ENCODE results near the gene BRD1.
"Not testable (repeated sequence)": the region's sequence is repeated elsewhere in the genome, so short reads cannot be mapped to it uniquely, and the experiment has no call there.

The BRD1 gene

DNA sequence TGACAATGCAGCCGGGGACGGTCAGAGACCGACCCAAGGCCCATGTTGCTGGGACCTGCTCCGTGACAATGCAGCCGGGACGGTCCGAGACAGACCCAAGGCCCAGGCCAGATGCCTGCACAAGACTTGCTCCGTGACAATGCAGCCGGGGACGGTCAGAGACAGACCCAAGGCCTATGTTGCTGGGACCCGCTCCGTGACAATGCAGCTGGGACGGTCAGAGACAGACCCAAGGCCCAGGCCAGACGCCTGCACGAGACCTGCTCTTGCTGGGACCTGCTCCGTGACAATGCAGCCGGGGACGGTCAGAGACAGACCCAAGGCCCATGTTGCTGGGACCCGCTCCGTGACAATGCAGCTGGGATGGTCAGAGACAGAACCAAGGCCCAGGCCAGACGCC is 45.8 kb downstream of the BRD1 start:
- not testable (repeated sequence) for DNase-seq

GRCh38 chr22:49781289-49781782 is 46.3 kb downstream of the BRD1 start:
- no peak for DNase-seq

GRCh38 chr22:49780698-49781288 is 46.9 kb downstream of the BRD1 start:
- DNase-seq, result no peak

- DNase-seq, result no peak
These were observed 47.6 kb downstream of the BRD1 start for GRCh38 chr22:49779853-49780697.

DNA sequence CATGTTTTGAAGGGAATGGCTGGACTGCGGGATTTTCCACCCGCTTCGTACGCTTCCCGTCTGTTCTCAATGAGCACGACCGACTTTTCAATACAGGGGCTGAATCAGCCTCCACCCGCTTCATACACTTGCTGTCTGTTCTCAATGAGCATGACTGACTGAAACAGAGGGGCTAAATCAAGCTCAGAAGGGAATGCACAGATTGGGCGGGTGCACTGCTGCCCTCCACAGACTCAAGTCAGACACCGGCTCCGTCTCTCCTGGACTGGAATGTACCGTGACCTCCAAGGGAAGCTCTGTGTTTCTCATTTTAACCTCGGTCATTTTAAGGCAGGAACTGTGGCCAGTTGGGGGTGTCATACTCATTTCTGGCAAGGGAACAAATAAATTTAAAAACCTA is 48.5 kb downstream of the BRD1 start:
- no peak for DNase-seq

DNA sequence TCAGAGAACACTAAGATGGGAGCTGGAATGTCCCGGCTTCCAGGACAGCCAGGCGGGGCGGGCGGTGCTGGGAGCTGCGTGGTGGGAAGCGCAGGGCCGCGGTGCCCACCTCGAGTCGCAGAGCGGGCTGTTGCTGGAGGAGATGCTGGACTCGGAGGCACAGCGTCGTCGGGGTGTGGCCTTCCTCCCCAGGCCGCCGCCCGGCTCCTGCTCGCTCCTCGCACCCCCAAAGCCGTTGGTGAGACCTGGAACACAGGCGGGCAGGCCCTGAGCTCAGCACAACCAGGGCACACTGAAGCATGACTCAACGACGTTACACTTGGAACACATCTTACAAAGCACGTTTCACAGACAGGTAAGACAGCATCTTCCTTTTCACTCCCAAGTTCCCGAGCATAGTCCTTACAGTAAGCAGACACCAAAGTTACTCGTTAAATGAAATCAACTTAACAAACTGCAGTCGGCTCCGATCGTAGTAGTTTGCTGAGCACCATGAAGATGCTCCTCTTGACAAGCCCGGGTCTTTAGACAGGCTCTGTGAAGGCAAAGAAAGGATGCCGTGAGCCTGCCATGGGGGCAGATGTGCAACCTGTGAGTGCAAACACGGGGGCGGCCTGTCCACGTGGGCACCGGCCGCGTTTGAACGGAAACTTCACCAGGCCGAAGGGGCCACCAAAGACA is 50.0 kb downstream of the BRD1 start:
- DNase-seq, result no peak

DNA sequence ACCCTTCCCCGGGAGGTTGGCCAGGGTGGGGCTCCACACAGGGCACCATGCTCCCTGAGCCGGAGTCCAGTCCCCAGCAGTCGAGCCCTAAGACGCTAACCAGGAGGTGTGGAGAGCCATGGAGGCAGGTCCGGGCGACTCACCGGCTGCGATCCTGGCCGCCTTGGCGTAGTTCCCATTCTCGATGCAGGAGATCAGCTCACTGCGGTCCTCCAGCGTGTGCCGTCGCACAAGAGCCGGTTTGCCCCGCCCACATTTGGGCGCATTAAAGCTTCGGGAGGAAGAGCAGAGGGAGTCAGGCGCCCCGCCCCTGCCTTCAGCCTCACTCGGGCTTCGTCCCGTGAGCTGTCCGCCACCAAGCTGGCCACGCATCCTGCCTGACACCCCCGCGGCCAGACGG is 50.8 kb downstream of the BRD1 start:
- no peak for DNase-seq

DNA sequence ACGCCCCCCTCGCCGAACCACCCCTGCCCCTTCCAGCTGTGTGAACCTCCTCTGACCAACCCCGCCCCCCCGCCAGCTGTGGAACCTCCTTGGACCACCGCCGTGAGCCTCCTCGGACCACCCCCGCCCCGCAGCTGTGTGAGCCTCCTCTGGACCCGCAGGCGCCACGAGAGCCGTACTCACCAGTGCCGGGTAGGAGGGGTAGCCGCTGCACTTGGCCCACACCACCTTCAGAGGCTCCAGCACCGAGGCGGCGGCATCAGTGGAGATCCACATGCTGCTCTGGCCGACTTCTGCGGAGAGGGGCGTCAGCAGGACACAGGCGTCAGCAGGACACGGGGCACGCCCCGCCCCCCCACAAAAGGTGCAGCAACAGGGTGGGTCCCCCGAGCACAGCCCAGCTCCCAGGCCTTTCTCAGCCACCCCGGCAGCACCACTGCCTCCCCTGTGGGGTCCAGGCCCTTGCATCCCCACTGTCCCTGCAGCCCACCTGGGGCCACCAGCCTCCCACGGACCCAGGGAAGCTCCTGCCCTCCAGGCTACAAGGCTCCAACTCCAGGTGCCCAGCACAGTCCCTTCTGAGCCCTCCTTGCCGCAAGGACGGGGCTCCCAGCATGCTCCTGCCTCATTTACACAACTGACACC is 51.7 kb downstream of the BRD1 start:
- DNase-seq, result no peak

- DNase-seq, result no peak
These were observed 52.3 kb downstream of the BRD1 start for GRCh38 chr22:49775191-49775866.

DNA sequence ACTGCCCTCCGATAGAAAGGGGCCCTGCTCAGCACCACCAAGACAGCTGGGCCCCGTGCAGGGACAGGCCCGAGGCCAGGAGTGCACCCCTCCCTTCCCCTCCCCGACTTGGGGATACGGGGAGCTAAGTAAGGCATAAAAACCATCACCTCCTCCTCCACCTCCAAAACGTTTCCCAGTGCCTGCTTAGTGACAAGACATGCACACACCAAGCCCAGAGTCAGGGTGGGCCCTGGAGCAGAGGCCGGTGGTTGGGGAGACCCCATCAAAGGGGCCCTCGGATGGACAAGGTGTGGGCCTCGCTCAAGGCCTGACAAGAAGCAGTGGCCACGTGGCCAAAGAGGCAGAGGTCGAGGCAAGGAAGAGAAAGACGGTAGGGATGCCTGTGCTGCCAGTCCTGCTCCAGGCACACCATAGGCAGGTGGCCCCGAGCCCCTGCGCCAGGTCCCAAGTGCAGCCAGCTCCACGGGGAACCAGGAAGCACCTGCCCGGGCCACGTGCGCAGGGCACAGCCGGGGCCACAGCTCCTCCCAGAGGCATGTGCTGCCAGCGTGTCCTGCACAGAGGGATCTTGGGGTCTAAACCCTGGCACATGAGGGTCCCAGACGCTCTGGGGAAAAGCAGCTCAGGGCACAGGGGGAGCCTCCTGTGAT is 53.0 kb downstream of the BRD1 start:
- DNase-seq, result no peak

DNA sequence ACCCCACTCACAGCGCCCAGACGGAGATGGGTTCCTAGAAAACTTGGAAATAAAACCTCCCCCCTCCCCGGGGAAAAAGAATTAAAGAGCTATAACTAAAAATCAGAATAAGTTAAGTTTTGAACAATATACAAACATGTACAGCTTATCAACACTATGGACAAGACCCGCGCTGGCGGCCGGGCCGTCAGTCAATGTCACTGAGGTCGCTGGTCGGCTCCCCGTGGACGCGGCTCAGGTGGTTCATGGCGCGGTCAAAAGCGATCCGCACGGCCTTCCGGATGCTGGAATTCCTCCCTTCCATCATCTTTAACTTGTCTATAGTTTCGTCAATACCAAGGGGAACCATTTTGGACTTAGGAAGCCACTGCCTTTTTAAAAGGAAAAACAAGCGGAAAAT is 53.6 kb downstream of the BRD1 start:
- DNase-seq, result no peak

DNA sequence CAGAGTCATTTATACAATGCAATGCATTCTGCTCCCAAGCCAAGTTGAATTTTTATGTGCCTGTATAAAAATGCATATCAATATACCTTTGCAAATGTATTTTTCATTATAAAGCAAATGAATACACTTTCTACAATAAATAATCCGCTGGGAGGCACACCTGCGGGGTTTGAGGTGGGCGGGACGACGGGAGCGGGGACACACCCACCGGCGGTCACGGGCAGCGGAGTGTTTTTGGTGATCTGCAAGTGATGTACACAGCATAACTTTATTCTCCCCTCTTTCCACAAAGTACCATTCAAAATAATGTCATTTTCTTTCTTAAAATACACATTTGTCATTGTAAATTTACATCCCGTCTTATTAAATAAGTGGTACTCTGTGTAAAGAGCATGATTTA is 54.1 kb downstream of the BRD1 start:
- DNase-seq, result no peak

- DNase-seq, result no peak
These were observed 55.0 kb downstream of the BRD1 start for GRCh38 chr22:49772692-49773091.

- DNase-seq, result no peak
These were observed 56.2 kb downstream of the BRD1 start for GRCh38 chr22:49771266-49772065.

GRCh38 chr22:49770547-49771265 is 57.0 kb downstream of the BRD1 start:
- DNase-seq, result no peak

DNA sequence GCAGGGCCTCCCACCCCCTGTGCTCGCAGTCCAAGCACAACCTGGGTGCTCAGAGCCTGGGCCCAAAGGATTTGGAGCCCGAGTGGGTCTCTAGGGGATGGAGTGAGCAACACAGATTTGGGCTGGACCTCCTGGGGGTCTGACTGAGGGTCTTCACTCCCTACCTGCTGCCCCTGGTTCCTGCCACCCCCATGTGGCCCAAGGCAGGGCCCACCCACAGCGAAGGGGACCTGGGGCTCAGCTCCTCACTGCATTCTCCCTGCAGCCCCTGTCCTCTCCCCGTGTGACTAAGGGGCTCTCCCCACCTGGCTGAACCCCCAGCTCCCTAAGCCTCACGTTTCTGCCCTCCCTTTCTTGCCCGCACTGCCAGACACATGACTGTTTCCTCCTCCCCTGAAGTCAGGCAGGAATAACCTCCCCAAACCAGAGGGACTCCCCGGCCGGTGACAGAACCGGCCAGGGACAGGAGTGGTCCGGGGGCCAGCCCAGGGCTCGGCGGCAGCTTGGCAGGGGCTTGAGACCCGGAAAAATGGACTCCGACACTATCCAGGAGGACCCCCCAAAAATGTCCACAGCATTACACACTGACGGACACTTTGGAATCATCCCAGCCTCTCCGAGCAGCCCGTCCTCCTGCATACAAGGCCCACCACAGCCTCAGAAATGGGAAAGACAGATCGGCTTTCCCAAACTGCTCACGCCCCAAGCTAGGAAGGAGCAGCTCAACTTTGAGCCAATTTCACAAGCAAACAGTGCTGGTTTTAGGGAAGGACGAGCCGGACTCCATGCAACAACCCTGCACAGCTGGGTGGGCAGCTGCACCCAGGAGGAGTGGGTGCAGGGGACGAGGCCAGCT is 57.8 kb downstream of the BRD1 start:
- no peak for DNase-seq

DNA sequence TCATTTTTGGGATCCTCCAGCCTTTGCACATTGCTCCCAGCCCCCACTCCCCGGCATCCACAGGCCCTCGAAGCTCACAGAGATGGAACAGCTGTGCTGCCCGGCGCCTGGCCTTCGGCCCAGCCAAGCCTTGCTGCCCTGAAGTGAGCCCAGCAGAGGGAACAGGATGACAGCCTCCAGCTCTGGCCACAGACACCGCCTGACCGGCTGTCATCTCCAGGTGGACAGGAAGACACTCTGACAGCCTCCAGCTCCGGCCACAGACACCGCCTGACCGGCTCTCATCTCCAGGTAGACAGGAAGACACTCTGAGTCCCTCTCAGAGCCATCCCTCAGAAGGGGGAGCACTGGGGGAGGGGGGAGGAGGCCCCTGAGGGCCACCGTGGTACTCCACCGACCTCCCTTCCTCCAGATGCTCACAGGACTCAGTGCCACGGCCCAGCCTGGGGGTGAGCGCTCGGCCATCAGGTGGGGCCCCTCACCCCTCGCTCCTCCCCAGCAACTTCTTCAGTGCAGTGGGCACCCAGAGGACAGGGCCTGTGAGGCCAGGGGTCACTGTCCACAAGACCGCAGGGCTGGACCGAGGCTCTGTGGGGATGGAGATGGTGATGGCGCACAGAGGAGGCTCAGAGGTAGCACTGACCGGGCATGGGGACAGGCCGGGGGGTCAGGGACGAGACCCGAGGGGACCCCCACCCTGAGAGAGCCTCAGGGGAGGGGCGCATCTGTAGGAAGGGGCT is 58.6 kb downstream of the BRD1 start:
- DNase-seq, result no peak

- DNase-seq, result no peak
These were observed 59.4 kb downstream of the BRD1 start for GRCh38 chr22:49768077-49768910.

All from NCI-H446 treated with DMSO at 0.1 percent for 48 hours (cell line).